Measurements from ENCODE around the gene SCN8A. TPM values are rescaled to one million over a fixed set of nuclear protein-coding genes. Genes with fewer than 3 reads are reported as not detected.

SCN8A gene
- total and polyA plus RNA-seq, 2 donors = 0.21 to 0.57 TPM

DNA sequence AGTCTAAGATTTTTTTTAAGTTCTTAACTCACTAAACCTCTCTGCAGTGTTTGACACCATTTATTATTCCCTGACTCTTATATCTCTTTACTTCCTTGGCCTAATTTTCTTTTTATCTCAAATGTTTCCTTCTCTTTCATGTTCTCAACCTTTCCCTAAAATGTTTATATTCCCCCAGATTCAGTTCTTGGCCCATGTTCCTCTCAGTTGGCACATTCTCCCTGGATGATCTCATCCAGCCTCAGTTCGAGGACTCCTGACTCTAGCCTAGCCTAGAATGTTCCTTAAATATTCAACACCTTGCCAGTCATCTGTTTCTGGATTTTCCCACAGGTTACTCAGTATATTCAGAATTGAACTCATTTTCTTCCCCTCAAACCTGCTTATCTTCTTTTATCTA lies 81.3 kb downstream of the SCN8A start:
- H3K36me3 ChIP-seq (ENCODE audit: control insufficient read depth in 2 of 2, insufficient read depth in 2 of 2, low read length in 1 of 2) = no peaks in the 10 kb centered on the region
- 87% methylated on average over 1 of the region's 1 CpG for WGBS
- no peak overlapping the region for H3K4me3 ChIP-seq (ENCODE audit: low read length in 2 of 2)
- no peaks in the 10 kb centered on the region for H3K9me3 ChIP-seq (ENCODE audit: control insufficient read depth in 2 of 2, insufficient read depth in 1 of 2, low read length in 1 of 2)
- H3K27ac ChIP-seq (ENCODE audit: low read depth in 1 of 2, low read length in 1 of 2) = no peak overlapping the region
- peaks cover 15% of the 10 kb centered on the region in 2 donors for H3K4me1 ChIP-seq (ENCODE audit: control insufficient read depth in 2 of 2, insufficient read depth in 2 of 2, low read length in 2 of 2)
- no peak for DNase-seq (ENCODE audit: low read depth in 6 of 9, low spot score in 9 of 9)
- H3K27me3 ChIP-seq (ENCODE audit: control insufficient read depth in 2 of 2, insufficient read depth in 1 of 2, low read length in 1 of 2) = no peaks in the 10 kb centered on the region

DNA sequence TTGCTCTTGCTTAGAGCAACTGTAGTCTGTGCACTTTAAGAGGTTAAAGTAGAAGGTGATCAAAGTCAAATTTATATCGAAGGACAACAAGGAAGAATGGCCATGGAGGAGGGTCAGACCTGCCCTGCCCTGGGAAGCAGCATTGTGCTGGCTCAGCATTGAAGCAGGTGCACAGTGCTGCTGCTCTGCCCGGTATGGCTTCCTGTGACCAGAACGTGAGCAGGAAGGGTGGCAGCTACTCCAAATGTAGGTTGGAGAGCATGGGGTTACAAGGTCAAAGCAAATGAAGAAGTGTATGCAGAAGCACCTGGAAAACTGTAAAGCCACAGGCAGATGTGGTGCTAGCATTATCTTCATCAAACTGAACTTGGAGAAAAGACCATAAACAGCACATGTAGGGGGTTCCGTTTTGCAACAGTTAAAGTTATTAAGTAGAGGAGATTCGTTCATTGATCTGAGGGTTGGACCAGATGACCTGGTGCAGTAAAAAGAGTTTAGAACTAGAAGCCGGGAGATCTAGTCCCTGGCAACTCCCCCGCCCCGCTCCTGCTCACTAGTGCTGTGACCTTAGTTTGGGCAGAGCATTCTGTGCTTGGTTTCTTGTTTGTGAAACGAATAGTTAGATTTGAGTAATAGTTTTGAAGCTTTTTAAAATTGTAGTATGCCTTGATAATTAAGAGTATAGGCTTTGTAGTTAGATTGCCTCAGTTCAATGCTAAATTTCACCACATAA lies 84.2 kb downstream of the SCN8A start:
- WGBS = 47% methylated on average over 9 of the region's 9 CpGs
- peak; percentile 16 to 72 (median 35) for DNase-seq (ENCODE audit: low read depth in 6 of 9, low spot score in 9 of 9)

DNA sequence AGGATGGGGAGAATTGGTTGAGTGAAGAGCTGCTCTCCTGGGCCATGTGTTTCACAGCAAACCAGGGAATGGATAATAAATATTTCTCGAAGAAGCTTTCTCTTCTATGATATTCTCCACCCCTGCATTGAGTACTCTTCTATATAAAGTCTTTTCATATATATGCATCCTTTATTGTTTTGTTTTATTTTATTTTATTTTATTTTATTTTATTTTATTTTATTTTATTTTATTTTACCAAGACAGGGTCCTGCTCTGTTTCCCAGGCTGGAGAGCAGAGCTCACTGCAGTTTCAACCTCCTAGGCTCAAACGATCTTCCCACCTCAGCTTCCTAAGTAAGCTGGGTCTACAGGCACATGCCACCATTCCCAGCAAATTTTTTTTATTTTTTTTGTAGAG lies 85.8 kb downstream of the SCN8A start:
- no peak for DNase-seq (ENCODE audit: low read depth in 6 of 9, low spot score in 9 of 9)
- WGBS = 95% methylated on average over 2 of the region's 2 CpGs

More for the DNA sequence above, 84.2 kb downstream of the SCN8A start:
- Histone ChIP-seq H3K27me3 (ENCODE audit: control insufficient read depth in 2 of 2, insufficient read depth in 1 of 2, low read length in 1 of 2) (no peaks in the 10 kb centered on the region), H3K9me3 (ENCODE audit: control insufficient read depth in 2 of 2, insufficient read depth in 1 of 2, low read length in 1 of 2) (no peaks in the 10 kb centered on the region), H3K4me1 (ENCODE audit: control insufficient read depth in 2 of 2, insufficient read depth in 2 of 2, low read length in 2 of 2) (peaks cover 11 to 12% of the 10 kb centered on the region in 2 donors), H3K36me3 (ENCODE audit: control insufficient read depth in 2 of 2, insufficient read depth in 2 of 2, low read length in 1 of 2) (no peaks in the 10 kb centered on the region), H3K27ac (ENCODE audit: low read depth in 1 of 2, low read length in 1 of 2) (peak overlapping the region; percentile 9 to 78), H3K4me3 (ENCODE audit: low read length in 2 of 2) (no peak overlapping the region)

DNA sequence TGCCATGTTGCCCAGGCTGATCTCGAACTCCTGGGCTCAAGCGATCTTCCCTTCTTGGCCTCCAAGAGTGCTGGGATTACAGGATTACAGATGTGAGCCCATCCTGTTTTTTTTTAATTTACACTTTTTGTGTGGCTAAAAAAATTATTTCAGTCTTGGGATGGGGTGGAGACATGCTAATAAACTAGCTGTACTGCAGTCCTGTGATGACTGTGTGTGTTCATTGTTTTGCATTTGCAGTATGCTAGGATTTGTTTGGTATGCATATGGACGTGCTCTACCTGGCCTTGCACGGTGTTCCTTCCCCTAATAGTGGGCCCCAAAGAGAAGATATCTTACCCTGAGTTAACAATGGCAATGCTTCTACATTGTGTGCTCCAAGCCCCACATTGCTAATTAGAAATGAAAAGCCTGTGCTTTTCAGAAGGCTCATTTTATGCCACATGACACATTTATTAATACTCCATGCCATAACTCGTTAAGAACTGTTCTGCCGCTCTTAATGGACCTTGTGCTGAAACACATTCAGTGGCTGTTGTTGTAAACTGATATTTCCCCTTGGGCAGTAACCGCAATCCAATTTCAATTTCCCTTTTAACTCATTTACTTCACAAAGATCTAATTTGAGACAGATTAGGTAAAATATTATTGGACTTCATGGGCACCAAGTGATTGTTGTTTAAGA lies 86.4 kb downstream of the SCN8A start:
- H3K9me3 ChIP-seq (ENCODE audit: control insufficient read depth in 2 of 2, insufficient read depth in 1 of 2, low read length in 1 of 2) = no peaks in the 10 kb centered on the region
- no peak for DNase-seq (ENCODE audit: low read depth in 6 of 9, low spot score in 9 of 9)
- H3K27me3 ChIP-seq (ENCODE audit: control insufficient read depth in 2 of 2, insufficient read depth in 1 of 2, low read length in 1 of 2) = no peaks in the 10 kb centered on the region
- no peak overlapping the region for H3K27ac ChIP-seq (ENCODE audit: low read depth in 1 of 2, low read length in 1 of 2)
- 96% methylated on average over 7 of the region's 7 CpGs for WGBS
- peaks cover 11 to 12% of the 10 kb centered on the region in 2 donors for H3K4me1 ChIP-seq (ENCODE audit: control insufficient read depth in 2 of 2, insufficient read depth in 2 of 2, low read length in 2 of 2)
- no peak overlapping the region for H3K4me3 ChIP-seq (ENCODE audit: low read length in 2 of 2)
- H3K36me3 ChIP-seq (ENCODE audit: control insufficient read depth in 2 of 2, insufficient read depth in 2 of 2, low read length in 1 of 2) = no peaks in the 10 kb centered on the region

More for the DNA sequence above, 85.8 kb downstream of the SCN8A start:
- H3K4me1 ChIP-seq (ENCODE audit: control insufficient read depth in 2 of 2, insufficient read depth in 2 of 2, low read length in 2 of 2) = peaks cover 11 to 12% of the 10 kb centered on the region in 2 donors
- no peaks in the 10 kb centered on the region for H3K9me3 ChIP-seq (ENCODE audit: control insufficient read depth in 2 of 2, insufficient read depth in 1 of 2, low read length in 1 of 2)
- H3K27ac ChIP-seq (ENCODE audit: low read depth in 1 of 2, low read length in 1 of 2) = no peak overlapping the region
- H3K4me3 ChIP-seq (ENCODE audit: low read length in 2 of 2) = no peak overlapping the region
- no peaks in the 10 kb centered on the region for H3K36me3 ChIP-seq (ENCODE audit: control insufficient read depth in 2 of 2, insufficient read depth in 2 of 2, low read length in 1 of 2)
- no peaks in the 10 kb centered on the region for H3K27me3 ChIP-seq (ENCODE audit: control insufficient read depth in 2 of 2, insufficient read depth in 1 of 2, low read length in 1 of 2)

DNA sequence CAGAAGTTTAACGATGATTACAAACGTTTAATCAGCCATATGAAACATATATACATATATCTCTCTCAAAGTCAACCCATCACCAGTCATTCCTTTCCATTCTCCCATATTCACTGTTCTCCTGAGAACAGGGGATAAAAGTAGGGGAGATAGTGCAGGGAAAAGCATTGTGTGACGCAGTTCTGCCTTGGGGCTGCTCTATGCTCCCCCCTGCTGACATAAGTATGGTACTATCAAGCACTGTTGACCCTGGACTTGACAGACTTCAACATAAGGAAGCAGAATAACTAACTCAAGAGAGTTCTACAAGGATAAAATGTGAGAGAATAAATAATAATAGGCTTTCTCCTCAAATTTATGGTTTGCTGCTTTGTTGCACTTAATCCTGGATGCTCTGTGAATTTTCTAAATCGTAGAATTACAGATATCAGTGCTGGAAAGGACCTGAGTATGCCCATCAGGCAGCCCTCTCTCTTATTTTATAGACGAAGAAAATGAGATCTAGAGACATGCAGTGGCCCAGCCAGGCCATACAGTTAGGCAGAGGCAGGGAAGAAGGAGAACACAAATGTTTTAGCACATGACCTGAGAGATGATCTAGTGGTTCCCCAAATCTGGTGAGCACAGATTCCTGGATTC lies 87.2 kb downstream of the SCN8A start:
- Histone ChIP-seq H3K9me3 (ENCODE audit: control insufficient read depth in 2 of 2, insufficient read depth in 1 of 2, low read length in 1 of 2) (no peaks in the 10 kb centered on the region), H3K36me3 (ENCODE audit: control insufficient read depth in 2 of 2, insufficient read depth in 2 of 2, low read length in 1 of 2) (no peaks in the 10 kb centered on the region), H3K27ac (ENCODE audit: low read depth in 1 of 2, low read length in 1 of 2) (no peak overlapping the region), H3K4me1 (ENCODE audit: control insufficient read depth in 2 of 2, insufficient read depth in 2 of 2, low read length in 2 of 2) (peaks cover 11 to 12% of the 10 kb centered on the region in 2 donors), H3K4me3 (ENCODE audit: low read length in 2 of 2) (no peak overlapping the region), H3K27me3 (ENCODE audit: control insufficient read depth in 2 of 2, insufficient read depth in 1 of 2, low read length in 1 of 2) (no peaks in the 10 kb centered on the region)
- 74% methylated on average over 5 of the region's 5 CpGs for WGBS
- DNase-seq (ENCODE audit: low read depth in 6 of 9, low spot score in 9 of 9) = peak in 8 of 9 donors; percentile 36 to 76 (median 48)

DNA sequence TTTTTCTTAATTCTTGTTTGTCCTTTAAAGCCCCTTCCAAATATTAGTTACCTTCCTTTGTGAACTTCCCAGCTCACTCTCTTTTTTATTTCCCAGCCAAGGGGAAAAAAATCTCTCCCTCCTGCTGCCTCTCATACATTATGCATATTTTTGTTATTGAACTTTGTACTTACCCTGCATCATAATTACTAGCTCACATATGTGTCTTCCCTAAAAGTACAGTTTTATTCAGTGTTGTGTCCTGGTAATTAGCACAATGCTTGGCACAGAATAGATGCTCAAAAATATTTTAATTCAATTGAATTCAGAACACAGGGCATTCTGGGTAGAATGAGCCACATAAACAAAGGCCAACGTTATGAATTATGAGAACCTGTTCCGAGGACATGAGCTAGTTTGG lies 91.9 kb downstream of the SCN8A start:
- no peaks in the 10 kb centered on the region for H3K27me3 ChIP-seq (ENCODE audit: control insufficient read depth in 2 of 2, insufficient read depth in 1 of 2, low read length in 1 of 2)
- 98% methylated on average over 2 of the region's 2 CpGs for WGBS
- no peak overlapping the region for H3K27ac ChIP-seq (ENCODE audit: low read depth in 1 of 2, low read length in 1 of 2)
- no peak for DNase-seq (ENCODE audit: low read depth in 6 of 9, low spot score in 9 of 9)
- peaks cover 3 to 6% of the 10 kb centered on the region in 2 donors for H3K4me1 ChIP-seq (ENCODE audit: control insufficient read depth in 2 of 2, insufficient read depth in 2 of 2, low read length in 2 of 2)
- H3K4me3 ChIP-seq (ENCODE audit: low read length in 2 of 2) = no peak overlapping the region
- no peaks in the 10 kb centered on the region for H3K36me3 ChIP-seq (ENCODE audit: control insufficient read depth in 2 of 2, insufficient read depth in 2 of 2, low read length in 1 of 2)
- no peaks in the 10 kb centered on the region for H3K9me3 ChIP-seq (ENCODE audit: control insufficient read depth in 2 of 2, insufficient read depth in 1 of 2, low read length in 1 of 2)

DNA sequence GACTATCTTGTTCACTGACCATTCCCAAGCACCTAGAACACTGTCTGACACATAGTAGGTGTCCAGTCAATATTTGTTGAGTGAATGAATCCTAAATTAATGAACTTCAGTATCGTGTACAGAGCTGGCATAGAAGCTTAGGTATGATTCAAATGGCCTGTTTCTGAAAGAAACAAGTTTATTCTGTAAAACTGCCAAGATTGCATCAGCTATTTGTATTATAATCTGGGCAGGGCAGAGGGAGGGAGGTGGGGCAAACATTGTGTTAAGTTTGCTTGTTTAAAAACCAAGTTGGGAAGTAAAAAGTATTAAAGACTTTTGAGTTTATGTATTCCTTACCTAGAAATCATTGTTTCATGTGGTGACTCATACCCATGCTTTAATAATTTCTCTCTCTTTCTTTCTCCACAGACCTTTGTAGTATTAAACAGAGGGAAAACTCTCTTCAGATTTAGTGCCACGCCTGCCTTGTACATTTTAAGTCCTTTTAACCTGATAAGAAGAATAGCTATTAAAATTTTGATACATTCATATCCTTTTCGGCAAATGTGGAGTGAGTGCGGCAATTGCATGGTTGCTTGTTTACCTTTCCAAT lies 92.8 kb downstream of the SCN8A start:
- H3K9me3 ChIP-seq (ENCODE audit: control insufficient read depth in 2 of 2, insufficient read depth in 1 of 2, low read length in 1 of 2) = no peaks in the 10 kb centered on the region
- no peak overlapping the region for H3K27ac ChIP-seq (ENCODE audit: low read depth in 1 of 2, low read length in 1 of 2)
- H3K27me3 ChIP-seq (ENCODE audit: control insufficient read depth in 2 of 2, insufficient read depth in 1 of 2, low read length in 1 of 2) = no peaks in the 10 kb centered on the region
- peaks cover 3 to 6% of the 10 kb centered on the region in 2 donors for H3K4me1 ChIP-seq (ENCODE audit: control insufficient read depth in 2 of 2, insufficient read depth in 2 of 2, low read length in 2 of 2)
- no peak overlapping the region for H3K4me3 ChIP-seq (ENCODE audit: low read length in 2 of 2)
- DNase-seq (ENCODE audit: low read depth in 6 of 9, low spot score in 9 of 9) = no peak
- 93% methylated on average over 4 of the region's 4 CpGs for WGBS
- no peaks in the 10 kb centered on the region for H3K36me3 ChIP-seq (ENCODE audit: control insufficient read depth in 2 of 2, insufficient read depth in 2 of 2, low read length in 1 of 2)

DNA sequence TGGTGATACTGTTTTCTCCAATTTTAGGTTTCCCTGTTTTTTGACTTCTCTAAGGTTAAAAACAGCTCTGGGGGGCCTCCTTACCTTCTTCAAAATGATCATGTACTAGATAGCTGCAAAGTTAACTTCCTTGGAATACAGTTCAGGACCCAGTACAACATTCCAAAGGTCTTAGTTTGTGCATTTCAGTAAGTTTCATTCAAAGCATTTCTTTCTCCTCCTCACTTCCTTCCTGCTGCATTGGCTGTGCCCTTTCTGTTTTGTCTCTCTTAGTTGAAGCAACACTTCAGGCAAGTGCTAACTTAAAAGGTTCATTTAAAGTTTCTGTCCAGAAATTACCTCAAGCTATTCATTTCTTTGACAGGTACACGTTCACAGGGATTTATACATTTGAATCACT lies 95.7 kb downstream of the SCN8A start:
- H3K4me1 ChIP-seq (ENCODE audit: control insufficient read depth in 2 of 2, insufficient read depth in 2 of 2, low read length in 2 of 2) = peaks cover 3 to 6% of the 10 kb centered on the region in 2 donors
- no peaks in the 10 kb centered on the region for H3K36me3 ChIP-seq (ENCODE audit: control insufficient read depth in 2 of 2, insufficient read depth in 2 of 2, low read length in 1 of 2)
- H3K27ac ChIP-seq (ENCODE audit: low read depth in 1 of 2, low read length in 1 of 2) = no peak overlapping the region
- 67% methylated on average over 1 of the region's 1 CpG for WGBS
- H3K27me3 ChIP-seq (ENCODE audit: control insufficient read depth in 2 of 2, insufficient read depth in 1 of 2, low read length in 1 of 2) = no peaks in the 10 kb centered on the region
- no peaks in the 10 kb centered on the region for H3K9me3 ChIP-seq (ENCODE audit: control insufficient read depth in 2 of 2, insufficient read depth in 1 of 2, low read length in 1 of 2)
- peak in 1 of 9 donors; percentile 28 for DNase-seq (ENCODE audit: low read depth in 6 of 9, low spot score in 9 of 9)
- no peak overlapping the region for H3K4me3 ChIP-seq (ENCODE audit: low read length in 2 of 2)

DNA sequence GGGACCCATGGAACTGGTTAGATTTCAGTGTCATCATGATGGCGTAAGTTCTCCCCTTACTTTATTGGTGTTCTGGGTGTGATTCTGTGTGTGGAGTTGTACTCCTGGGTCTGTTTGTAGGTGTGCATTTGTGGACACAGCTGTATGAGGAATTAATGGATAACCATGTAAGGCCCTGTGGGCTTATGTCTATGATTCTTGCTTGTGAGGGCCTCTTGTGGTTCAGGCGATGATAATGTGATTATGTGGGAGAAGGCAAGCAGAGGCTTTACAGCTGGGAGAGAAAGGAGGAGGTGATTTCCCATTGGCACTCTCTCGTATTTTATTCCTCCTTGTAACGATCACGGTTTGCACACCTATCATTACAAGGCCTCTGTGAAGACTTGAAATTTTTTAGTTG lies 96.1 kb downstream of the SCN8A start:
- no peaks in the 10 kb centered on the region for H3K27me3 ChIP-seq (ENCODE audit: control insufficient read depth in 2 of 2, insufficient read depth in 1 of 2, low read length in 1 of 2)
- H3K4me3 ChIP-seq (ENCODE audit: low read length in 2 of 2) = no peak overlapping the region
- peaks cover 3 to 6% of the 10 kb centered on the region in 2 donors for H3K4me1 ChIP-seq (ENCODE audit: control insufficient read depth in 2 of 2, insufficient read depth in 2 of 2, low read length in 2 of 2)
- no peaks in the 10 kb centered on the region for H3K9me3 ChIP-seq (ENCODE audit: control insufficient read depth in 2 of 2, insufficient read depth in 1 of 2, low read length in 1 of 2)
- H3K27ac ChIP-seq (ENCODE audit: low read depth in 1 of 2, low read length in 1 of 2) = no peak overlapping the region
- no peaks in the 10 kb centered on the region for H3K36me3 ChIP-seq (ENCODE audit: control insufficient read depth in 2 of 2, insufficient read depth in 2 of 2, low read length in 1 of 2)
- 96% methylated on average over 5 of the region's 5 CpGs for WGBS
- no peak for DNase-seq (ENCODE audit: low read depth in 6 of 9, low spot score in 9 of 9)
